Esophagus squamous epithelium (tissue), 4 donors: ENCODE results near the gene SS18L1.

Experiments used
- POLR2A ChIP-seq, 4 donors: fragments of 450-650 bp; IDR thresholded peaks; one replicate each; pipeline ENCODE4 v1.6.1; 2017; ENCODE audit warnings: antibody characterized with exemption in 4 of 4, mild to moderate bottlenecking in 4 of 4, moderate library complexity in 3 of 4
- TF ChIP-seq, protein P1 (sequence below), 6 experiments: fragments of 450-650 bp in 4 of 6; fragments of 200-600 bp in 2 of 6; sonication (generic) in 2 of 6; IDR thresholded peaks; one replicate each; pipeline ENCODE4 v1.5.1; 2016 to 2019; ENCODE audit warnings: antibody characterized with exemption in 6 of 6, mild to moderate bottlenecking in 4 of 6, moderate library complexity in 4 of 6

DNA sequence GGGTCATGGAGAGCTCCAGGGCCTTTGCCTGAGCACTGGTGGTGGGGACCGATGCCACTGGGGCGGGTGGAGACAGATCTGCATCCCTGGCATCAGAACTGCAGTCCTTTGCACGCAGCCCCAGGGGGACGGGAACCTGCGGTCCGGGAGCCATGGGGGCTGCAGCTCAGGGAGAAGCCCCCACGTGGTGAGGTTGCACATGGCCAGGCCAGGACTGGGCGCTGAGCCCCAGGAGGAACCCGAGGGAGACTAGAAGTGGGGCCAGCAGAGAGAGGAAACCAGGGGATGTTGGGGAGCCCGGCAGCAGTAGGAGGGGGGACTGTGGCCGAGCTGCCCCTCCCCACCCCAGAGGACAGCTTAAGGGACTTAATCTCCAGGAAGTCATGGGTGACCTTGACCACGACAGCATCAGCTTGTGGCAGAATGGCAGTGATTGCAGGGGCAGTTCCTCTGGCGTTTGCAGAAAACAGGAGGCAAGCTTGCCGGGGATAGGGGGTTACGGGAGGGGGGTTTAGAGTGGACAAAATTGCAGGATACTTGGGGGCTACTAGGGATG is 39.3 kb upstream of the SS18L1 start:
- TF ChIP-seq, protein P1, sequence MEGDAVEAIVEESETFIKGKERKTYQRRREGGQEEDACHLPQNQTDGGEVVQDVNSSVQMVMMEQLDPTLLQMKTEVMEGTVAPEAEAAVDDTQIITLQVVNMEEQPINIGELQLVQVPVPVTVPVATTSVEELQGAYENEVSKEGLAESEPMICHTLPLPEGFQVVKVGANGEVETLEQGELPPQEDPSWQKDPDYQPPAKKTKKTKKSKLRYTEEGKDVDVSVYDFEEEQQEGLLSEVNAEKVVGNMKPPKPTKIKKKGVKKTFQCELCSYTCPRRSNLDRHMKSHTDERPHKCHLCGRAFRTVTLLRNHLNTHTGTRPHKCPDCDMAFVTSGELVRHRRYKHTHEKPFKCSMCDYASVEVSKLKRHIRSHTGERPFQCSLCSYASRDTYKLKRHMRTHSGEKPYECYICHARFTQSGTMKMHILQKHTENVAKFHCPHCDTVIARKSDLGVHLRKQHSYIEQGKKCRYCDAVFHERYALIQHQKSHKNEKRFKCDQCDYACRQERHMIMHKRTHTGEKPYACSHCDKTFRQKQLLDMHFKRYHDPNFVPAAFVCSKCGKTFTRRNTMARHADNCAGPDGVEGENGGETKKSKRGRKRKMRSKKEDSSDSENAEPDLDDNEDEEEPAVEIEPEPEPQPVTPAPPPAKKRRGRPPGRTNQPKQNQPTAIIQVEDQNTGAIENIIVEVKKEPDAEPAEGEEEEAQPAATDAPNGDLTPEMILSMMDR (IDR thresholded peaks at IDR 0.05) = no peak
- no peak for TF ChIP-seq POLR2A (IDR thresholded peaks at IDR 0.05)
